KBM-7 (cell line): Measurements from ENCODE around the gene KLHL22.
"Not testable (repeated sequence)": the region's sequence is repeated elsewhere in the genome, so short reads cannot be mapped to it uniquely, and the experiment has no call there.

Experiments
- DNase-seq: peaks from one replicate; pipeline ENCODE4 v3.0.0-alpha.2; 2015
- in situ Hi-C: fragments of 300-500 bp; cut with MboI; formaldehyde crosslinking; loops from 2 replicates; pipeline ENCODE4 v1.14.3; 2020; ENCODE audit warnings: low sequenced_read_pairs, low pct_unique_long_range_greater_than_20kb, mixed read lengths

Gene KLHL22

GRCh38 chr22:20399866-20400605 is 95.6 kb downstream of the KLHL22 start:
- DNase-seq, result no peak

GRCh38 chr22:20398420-20398819 is 97.2 kb downstream of the KLHL22 start:
- in situ Hi-C loops, result no loop called here
- DNase-seq, result no peak

More at GRCh38 chr22:20399866-20400605, 95.6 kb downstream of the KLHL22 start:
- in situ Hi-C loops, result loop anchor here (25.0 kb wide), 1 partner anchor 362 kb away; the partner anchor contains the start of gene SERPIND1

- DNase-seq, result no peak
- in situ Hi-C loops, result no loop called here
Observed at GRCh38 chr22:20397498-20397897, 98.1 kb downstream of the KLHL22 start.

GRCh38 chr22:20396639-20397038 is 99.0 kb downstream of the KLHL22 start:
- no peak for DNase-seq

GRCh38 chr22:20395907-20396287 is 99.7 kb downstream of the KLHL22 start:
- in situ Hi-C loops, result no loop called here
- peak; percentile 30 for DNase-seq

More at GRCh38 chr22:20396639-20397038, 99.0 kb downstream of the KLHL22 start:
- in situ Hi-C loops, result no loop called here

GRCh38 chr22:20395181-20395906 is 100.3 kb downstream of the KLHL22 start:
- in situ Hi-C loops, result no loop called here
- no peak for DNase-seq

GRCh38 chr22:20393705-20394476 is 101.7 kb downstream of the KLHL22 start, which contains the start of gene ZNF74:
Gene ZNF74 (plus strand): TSS chr22:20394151. CDS start chr22:20394629, 478 bp downstream.
- in situ Hi-C loops, result no loop called here
- DNase-seq, result peak; percentile 91

- no peak for DNase-seq
- in situ Hi-C loops, result no loop called here
Observed at GRCh38 chr22:20392983-20393704, 102.5 kb downstream of the KLHL22 start.

GRCh38 chr22:20392365-20392881 is 103.2 kb downstream of the KLHL22 start:
- in situ Hi-C loops, DNase-seq: not testable (repeated sequence)
